Pons (tissue), 1 donor: ENCODE results near the gene THOP1.

Experiments used
- DNase-seq: peaks from one replicate; pipeline ENCODE4 v3.0.0-alpha.2; 2016; ENCODE audit warnings: low spot score

Gene THOP1

DNA sequence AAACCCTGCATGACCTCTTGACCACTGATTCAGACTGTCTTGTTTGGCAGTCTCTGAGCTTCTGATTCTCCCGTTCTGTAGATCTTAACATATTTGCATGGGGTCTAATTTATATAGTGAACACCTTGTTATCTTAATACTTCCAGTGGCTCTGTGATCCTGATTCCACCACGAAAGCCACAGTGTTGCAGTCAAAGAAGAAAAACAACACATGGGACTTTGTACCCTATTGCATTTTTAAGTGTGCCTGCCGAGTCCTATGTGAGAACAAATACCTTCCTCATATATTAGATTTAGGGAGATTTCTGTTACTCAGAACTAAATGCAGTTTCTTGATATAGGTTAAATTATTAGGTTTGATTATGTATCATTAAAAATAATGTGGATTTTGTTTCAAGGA is 69.5 kb downstream of the THOP1 start:
- no peak for DNase-seq

DNA sequence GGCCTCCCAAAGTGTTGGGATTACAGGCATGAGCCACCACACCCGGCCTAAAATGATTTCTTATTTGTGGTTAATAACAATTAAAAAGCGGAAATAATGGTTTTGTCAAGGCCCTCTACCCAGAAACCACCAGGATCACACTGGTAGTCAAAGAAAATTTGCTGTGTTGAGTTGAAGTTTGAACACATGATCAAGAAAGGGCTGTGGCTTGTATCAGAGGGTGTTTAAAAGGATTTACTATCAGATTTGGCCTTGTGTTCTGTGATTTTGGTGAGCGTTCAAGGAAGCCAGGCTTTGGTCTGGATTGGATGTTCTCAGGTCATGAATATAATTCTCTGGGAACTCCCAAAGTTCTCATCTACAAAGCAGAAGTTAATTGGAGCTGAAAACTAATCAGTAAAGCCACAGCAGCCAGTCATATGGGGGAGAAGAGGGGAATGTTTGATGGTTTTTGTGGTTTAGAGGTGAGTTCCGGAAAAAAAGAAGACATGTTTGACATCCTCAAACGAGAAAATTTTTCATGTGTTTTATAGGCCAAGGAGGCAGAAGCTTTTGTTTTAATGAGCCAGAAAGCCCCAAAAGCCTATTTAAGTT is 71.3 kb downstream of the THOP1 start:
- no peak for DNase-seq

DNA sequence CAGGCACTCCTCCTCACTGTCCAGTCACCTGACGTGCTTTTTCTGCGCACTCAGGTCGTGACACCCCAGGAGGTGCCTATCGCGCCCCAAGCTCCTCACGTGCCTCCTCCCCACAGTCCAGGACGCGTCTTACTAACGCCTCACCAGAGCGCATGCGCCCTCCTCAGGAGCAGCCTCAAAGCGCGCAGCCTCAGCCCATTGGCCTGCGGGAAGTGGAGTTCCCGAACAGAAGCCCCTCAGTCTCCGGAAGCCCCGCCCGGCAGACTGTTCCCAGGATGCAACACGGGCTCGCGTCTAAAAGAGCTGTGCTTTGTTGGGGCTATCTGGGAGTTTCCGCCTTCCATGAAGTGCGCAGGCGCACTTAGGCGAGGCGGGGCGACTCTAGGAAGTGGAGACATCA is 73.6 kb downstream of the THOP1 start:
- DNase-seq, result no peak

DNA sequence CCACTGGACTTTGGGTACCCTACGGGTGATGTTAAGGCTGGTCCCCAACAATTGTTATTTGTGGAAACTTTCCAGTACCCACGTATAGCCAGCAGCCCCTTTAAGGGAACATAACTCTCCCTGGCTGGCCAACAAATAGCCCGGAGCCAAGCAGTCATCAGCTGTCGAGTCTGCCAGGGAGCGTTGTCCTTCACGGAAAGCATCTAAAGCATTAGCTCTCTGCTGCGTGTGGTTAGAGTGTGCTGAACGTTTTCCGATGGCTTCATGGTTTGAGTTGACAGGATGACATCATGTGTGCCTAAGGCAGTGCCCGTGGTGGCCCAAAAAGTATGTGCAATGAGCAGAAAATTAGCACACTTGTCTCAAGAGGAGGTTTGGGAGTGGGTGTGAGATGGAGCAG is 78.5 kb downstream of the THOP1 start:
- no peak for DNase-seq
